Measurements from ENCODE around the gene VPS13A. TPM values are rescaled to one million over a fixed set of nuclear protein-coding genes. Genes with fewer than 3 reads are reported as not detected.

The VPS13A gene
- total RNA-seq, 2 experiments from 2014 or later, result 27.0 to 44.6 TPM

- Histone ChIP-seq H3K4me3 (ENCODE audit: low read depth, low read length, poor library complexity, severe bottlenecking) (no peak overlapping the region), H3K27ac (ENCODE audit: low read depth, low read length, poor library complexity, severe bottlenecking) (no peak overlapping the region), H3K4me1 (ENCODE audit: insufficient read depth, low read length, poor library complexity, severe bottlenecking) (peaks cover 20% of the 10 kb centered on the region), H2AFZ (ENCODE audit: low read length) (0 out of 2 replicates have a peak overlapping the region, but pooled peaks have one; percentile 4), H4K20me1 (ENCODE audit: insufficient read depth, low read length) (peaks cover 16% of the 10 kb centered on the region; the same call in 1 of the 2 replicates), H3K79me2 (ENCODE audit: insufficient read depth, low read depth, low read length) (peaks cover 22% of the 10 kb centered on the region), H3K36me3 (ENCODE audit: insufficient read depth, low read length) (no peaks in the 10 kb centered on the region), H3K4me2 (ENCODE audit: low read length) (no peak overlapping the region), H3K9me2 (ENCODE audit: insufficient read depth, low read length) (no peaks in the 10 kb centered on the region), H3K9me3 (ENCODE audit: low read length) (no peaks in the 10 kb centered on the region)
- DNase-seq (ENCODE audit: low spot score), result no peak
- POLR2A ChIA-PET, result interaction anchor here (0.7 kb wide), 1 partner anchor 370 kb away, joined by 3 read pairs; no protein-coding TSS in a partner anchor
- CTCF ChIA-PET (ENCODE audit: unreplicated experiment), result no interaction called here
- TF ChIP-seq EZH2phosphoT487 (IDR thresholded peaks at IDR 0.05; ENCODE audit: borderline replicate concordance, low read depth, low read length), result no peak
- TF ChIP-seq CTCF (conservative IDR thresholded peaks at IDR 0.05; ENCODE audit: low read length), result no peak
- intact Hi-C loops (cut with micrococcal nuclease; ENCODE audit: unreplicated experiment), result loop anchor here (5.0 to 10.0 kb wide), 4 partner anchors 783 to 1122 kb away; partner anchors contain the start of genes CEP78, PSAT1 and RFK
- BruUV-seq (replicated peaks), result no TSS peak
Measured at GRCh38 chr9:77175151-77175550, 2.2 kb upstream of the VPS13A start.

- Histone ChIP-seq H2AFZ (ENCODE audit: low read length) (peak overlapping the region; percentile 99), H3K4me1 (ENCODE audit: insufficient read depth, low read length, poor library complexity, severe bottlenecking) (peaks cover 27% of the 10 kb centered on the region), H3K9me3 (ENCODE audit: low read length) (no peaks in the 10 kb centered on the region), H3K27ac (ENCODE audit: low read depth, low read length, poor library complexity, severe bottlenecking) (no peak overlapping the region), H4K20me1 (ENCODE audit: insufficient read depth, low read length) (peaks cover 17% of the 10 kb centered on the region; the same call in 1 of the 2 replicates), H3K4me3 (ENCODE audit: low read depth, low read length, poor library complexity, severe bottlenecking) (no peak overlapping the region), H3K9me2 (ENCODE audit: insufficient read depth, low read length) (no peaks in the 10 kb centered on the region), H3K36me3 (ENCODE audit: insufficient read depth, low read length) (no peaks in the 10 kb centered on the region), H3K4me2 (ENCODE audit: low read length) (peak overlapping the region; percentile 81), H3K79me2 (ENCODE audit: insufficient read depth, low read depth, low read length) (peaks cover 32% of the 10 kb centered on the region)
- TF ChIP-seq CTCF (conservative IDR thresholded peaks at IDR 0.05; ENCODE audit: low read length), result no peak
- TF ChIP-seq EZH2phosphoT487 (IDR thresholded peaks at IDR 0.05; ENCODE audit: borderline replicate concordance, low read depth, low read length), result no peak
- intact Hi-C loops (cut with micrococcal nuclease; ENCODE audit: unreplicated experiment), result loop anchor here (5.0 to 10.0 kb wide), 4 partner anchors 784 to 1121 kb away; partner anchors contain the start of genes CEP78, PSAT1 and RFK
- no peak for DNase-seq (ENCODE audit: low spot score)
- BruUV-seq (replicated peaks), result no TSS peak
- POLR2A ChIA-PET, result interaction anchor here (0.6 kb wide), 1 partner anchor 182 kb away, joined by 3 read pairs; no protein-coding TSS in a partner anchor
- CTCF ChIA-PET (ENCODE audit: unreplicated experiment), result no interaction called here
Measured at GRCh38 chr9:77176106-77176505, 1.2 kb upstream of the VPS13A start.

- Histone ChIP-seq H3K27ac (ENCODE audit: low read depth, low read length, poor library complexity, severe bottlenecking) (peak overlapping the region; percentile 58), H3K4me1 (ENCODE audit: insufficient read depth, low read length, poor library complexity, severe bottlenecking) (peaks cover 27% of the 10 kb centered on the region), H3K36me3 (ENCODE audit: insufficient read depth, low read length) (no peaks in the 10 kb centered on the region), H3K4me2 (ENCODE audit: low read length) (peak overlapping the region; percentile 81), H3K79me2 (ENCODE audit: insufficient read depth, low read depth, low read length) (peaks cover 38% of the 10 kb centered on the region), H3K9me2 (ENCODE audit: insufficient read depth, low read length) (no peaks in the 10 kb centered on the region), H3K9me3 (ENCODE audit: low read length) (no peaks in the 10 kb centered on the region), H4K20me1 (ENCODE audit: insufficient read depth, low read length) (peaks cover 17% of the 10 kb centered on the region; the same call in 1 of the 2 replicates), H2AFZ (ENCODE audit: low read length) (peak overlapping the region; percentile 99), H3K4me3 (ENCODE audit: low read depth, low read length, poor library complexity, severe bottlenecking) (peak overlapping the region; percentile 86)
- POLR2A ChIA-PET, result interaction anchor here (0.5 to 1.0 kb wide), 4 partner anchors 156 to 1484 kb away, joined by 3 read pairs; no protein-coding TSS in a partner anchor
- DNase-seq (ENCODE audit: low spot score), result no peak
- no TSS peak for BruUV-seq (replicated peaks)
- CTCF ChIA-PET (ENCODE audit: unreplicated experiment), result no interaction called here
- intact Hi-C loops (cut with micrococcal nuclease; ENCODE audit: unreplicated experiment), result loop anchor here (5.0 to 10.0 kb wide), 4 partner anchors 784 to 1121 kb away; partner anchors contain the start of genes CEP78, PSAT1 and RFK
- TF ChIP-seq EZH2phosphoT487 (IDR thresholded peaks at IDR 0.05; ENCODE audit: borderline replicate concordance, low read depth, low read length) (no peak), CTCF (conservative IDR thresholded peaks at IDR 0.05; ENCODE audit: low read length) (no peak)
Measured at GRCh38 chr9:77176686-77177142, 620 bp upstream of the VPS13A start.
